ENCODE results near the gene FLAD1.
A peak's percentile ranks its signal among the peaks of the same experiment; 100 is the strongest.

The FLAD1 gene

DNA sequence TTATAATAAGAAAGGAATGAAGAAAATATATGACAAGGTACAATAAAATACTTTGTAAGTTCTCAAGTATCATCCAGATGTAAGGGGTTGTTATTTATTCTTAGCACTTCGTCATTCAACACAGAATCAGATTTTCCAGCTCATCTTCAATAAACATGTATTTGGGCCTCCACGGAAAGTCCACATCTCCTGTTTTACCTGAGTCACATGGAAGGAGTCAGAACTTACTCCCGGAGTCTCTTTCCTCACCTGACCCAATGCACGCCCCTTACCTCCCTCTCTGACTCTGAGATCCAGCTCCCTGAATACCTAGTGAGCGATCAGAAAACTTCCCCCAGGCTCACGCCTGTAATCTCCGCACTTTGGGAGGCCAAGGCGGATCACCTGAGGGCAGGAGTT, 45.2 kb upstream of the FLAD1 start:
- no peak for TF ChIP-seq CTCF (IDR thresholded peaks at IDR 0.05; ENCODE audit: unreplicated experiment in 3 of 3)
- Mint-ChIP-seq H3K9me3 (no peaks in the 10 kb centered on the region), H3K4me1 (peaks cover 33% of the 10 kb centered on the region), H3K27me3 (ENCODE audit: low read depth) (no peaks in the 10 kb centered on the region), H3K27ac (peak overlapping the region; percentile 99 to 100 (median 100)), H3K36me3 (ENCODE audit: low read depth) (no peaks in the 10 kb centered on the region), H3K4me3 (peak overlapping the region; percentile 87 to 96 (median 92))

DNA sequence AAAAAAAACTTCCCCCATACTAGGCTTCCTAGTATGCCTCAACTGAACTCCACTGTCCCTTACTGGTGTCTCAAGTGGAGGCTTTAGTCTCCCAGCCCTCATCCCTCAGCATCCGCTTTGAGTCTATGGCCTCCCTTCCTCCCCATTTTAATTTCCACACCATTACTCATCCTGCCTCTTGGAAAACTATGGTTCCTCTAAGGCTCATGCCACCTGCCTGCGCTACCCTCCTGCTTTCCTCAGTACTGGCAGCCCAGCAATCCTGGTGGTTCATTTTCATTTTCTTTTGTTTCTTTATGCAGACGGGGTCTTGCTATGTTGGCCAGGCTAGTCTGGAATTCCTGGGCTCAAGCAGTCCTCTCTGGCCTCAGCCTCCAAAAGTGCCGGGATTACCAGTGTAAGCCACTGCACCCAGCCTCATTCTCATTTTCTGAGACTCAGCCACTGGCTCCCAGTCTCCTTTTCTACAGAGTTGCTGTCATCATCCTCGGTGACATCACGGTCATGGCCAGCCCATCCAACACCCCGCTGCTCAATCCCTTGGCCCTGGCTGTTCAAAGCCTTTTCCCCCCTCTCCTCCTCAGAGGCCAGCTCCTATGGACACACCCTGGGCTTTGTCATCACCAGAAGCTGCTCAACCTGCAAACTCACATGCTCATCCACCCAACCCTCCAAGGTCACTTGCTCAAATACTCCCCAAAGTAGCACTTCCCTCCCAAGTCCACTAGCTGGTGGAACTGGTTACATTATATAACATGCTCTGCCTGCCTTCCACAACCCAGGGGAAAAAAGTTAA, 44.3 kb upstream of the FLAD1 start:
- H3K27me3 Mint-ChIP-seq (ENCODE audit: low read depth) = no peaks in the 10 kb centered on the region

GRCh38 chr1:154940213-154940560, 43.0 kb upstream of the FLAD1 start:
- peak overlapping the region; percentile 57 to 81 (median 57) for H3K27ac Mint-ChIP-seq
- no peak for TF ChIP-seq CTCF (IDR thresholded peaks at IDR 0.05; ENCODE audit: unreplicated experiment in 3 of 3)
- no peaks in the 10 kb centered on the region for H3K36me3 Mint-ChIP-seq (ENCODE audit: low read depth)
- H3K4me1 Mint-ChIP-seq = peaks cover 49% of the 10 kb centered on the region
- H3K4me3 Mint-ChIP-seq = peak overlapping the region in 2 of 3 experiments; percentile 40 to 51
- no peaks in the 10 kb centered on the region for H3K9me3 Mint-ChIP-seq
- no peaks in the 10 kb centered on the region for H3K27me3 Mint-ChIP-seq (ENCODE audit: low read depth)

More for the DNA sequence above, 44.3 kb upstream of the FLAD1 start:
- peak overlapping the region; percentile 60 to 84 (median 74) for H3K4me3 Mint-ChIP-seq
- H3K9me3 Mint-ChIP-seq = no peaks in the 10 kb centered on the region
- no peaks in the 10 kb centered on the region for H3K36me3 Mint-ChIP-seq (ENCODE audit: low read depth)
- peak overlapping the region; percentile 88 to 100 (median 99) for H3K27ac Mint-ChIP-seq
- H3K4me1 Mint-ChIP-seq = peaks cover 38% of the 10 kb centered on the region
- TF ChIP-seq CTCF (IDR thresholded peaks at IDR 0.05; ENCODE audit: unreplicated experiment in 3 of 3) = no peak

GRCh38 chr1:154940651-154941194, 42.4 kb upstream of the FLAD1 start:
- H3K4me1 Mint-ChIP-seq = peaks cover 49% of the 10 kb centered on the region
- no peak for TF ChIP-seq CTCF (IDR thresholded peaks at IDR 0.05; ENCODE audit: unreplicated experiment in 3 of 3)

DNA sequence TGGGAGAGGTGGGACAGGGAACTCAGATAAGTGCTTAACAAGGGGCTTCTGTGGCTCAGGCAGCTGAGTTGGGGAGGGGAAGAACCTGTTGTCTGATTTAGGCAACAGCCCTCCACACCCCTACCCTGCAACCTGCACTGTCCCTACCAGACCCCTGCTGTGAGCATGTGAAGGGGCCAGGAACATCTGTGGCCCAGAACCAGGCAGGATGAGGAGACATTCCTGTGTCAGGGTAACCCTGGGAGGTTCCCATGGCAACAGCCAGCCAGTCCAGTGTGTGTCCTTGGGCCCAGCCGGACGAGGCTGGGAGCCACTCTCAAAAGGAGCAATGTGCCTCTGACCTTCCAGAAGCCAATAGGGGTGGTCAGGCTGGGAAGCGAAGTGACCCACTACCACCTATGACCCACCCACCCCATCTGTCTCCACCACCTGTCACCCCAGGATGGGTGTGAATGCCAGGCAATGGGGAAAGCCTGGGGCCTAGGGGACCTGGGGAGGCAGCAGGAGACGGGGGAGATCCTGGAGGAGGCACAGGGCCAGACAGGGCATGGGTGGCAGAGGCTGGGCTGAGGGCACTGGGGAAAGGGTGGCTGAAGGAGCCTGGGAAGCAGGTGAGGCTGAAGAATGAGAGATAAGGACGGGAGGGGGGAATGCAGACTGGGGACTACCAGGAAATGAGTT, 41.7 kb upstream of the FLAD1 start:
- Mint-ChIP-seq H3K27ac (peak overlapping the region in 1 of 3 experiments; percentile 27), H3K4me1 (peaks cover 51% of the 10 kb centered on the region), H3K9me3 (no peaks in the 10 kb centered on the region), H3K27me3 (ENCODE audit: low read depth) (no peaks in the 10 kb centered on the region), H3K4me3 (no peak overlapping the region), H3K36me3 (ENCODE audit: low read depth) (peaks cover 5% of the 10 kb centered on the region)
- TF ChIP-seq CTCF (IDR thresholded peaks at IDR 0.05; ENCODE audit: unreplicated experiment in 3 of 3) = no peak

More at GRCh38 chr1:154940651-154941194, 42.4 kb upstream of the FLAD1 start:
- H3K9me3 Mint-ChIP-seq = no peaks in the 10 kb centered on the region
- H3K4me3 Mint-ChIP-seq = peak overlapping the region; percentile 8 to 51 (median 10)
- H3K27ac Mint-ChIP-seq = peak overlapping the region; percentile 57 to 81 (median 57)
- no peaks in the 10 kb centered on the region for H3K36me3 Mint-ChIP-seq (ENCODE audit: low read depth)
- H3K27me3 Mint-ChIP-seq (ENCODE audit: low read depth) = no peaks in the 10 kb centered on the region

Measured in nephron (organoid).